RWPE1 (cell line): ENCODE data around the gene SDCCAG8.

Experiments used
- CTCF ChIA-PET: fragments of 350-600 bp; sonication (Branson Sonifier 250); formaldehyde crosslinking; extraction: SDS; loops from one replicate; lab custom pipeline; 2021; lab: Yijun Ruan, JAX
- POLR2A ChIA-PET: fragments of 400-600 bp; formaldehyde crosslinking; extraction: SDS; loops from one replicate; lab custom pipeline; 2020; ENCODE audit warnings: antibody characterized with exemption; ENCODE audit not compliant: low non-redundant PET; lab: Yijun Ruan, JAX
- DNase-seq: peaks from one replicate; pipeline ENCODE4 v3.0.0; 2012; ENCODE audit warnings: low spot score
- H3K27ac ChIP-seq: fragments of 450-650 bp; 2 replicates; pipeline ENCODE4 v1.5.1; 2017
- CTCF ChIP-seq: fragments of 450-650 bp; conservative IDR thresholded peaks from 2 replicates; pipeline ENCODE4 v1.5.1; 2017; ENCODE audit warnings: low read depth, mild to moderate bottlenecking

Gene SDCCAG8

GRCh38 chr1:243474906-243475305 is 219.1 kb downstream of the SDCCAG8 start:
- TF ChIP-seq CTCF, result no peak
- ChIA-PET CTCF (interaction anchor here (0.7 kb wide), 1 partner anchor 10 kb away, joined by 3 read pairs; no protein-coding TSS in a partner anchor), POLR2A (no interaction called here)
- DNase-seq, result no peak
- H3K27ac ChIP-seq, result peak overlapping the region; percentile 76; the same call in 1 of the 2 replicates

GRCh38 chr1:243475966-243476365 is 220.1 kb downstream of the SDCCAG8 start:
- H3K27ac ChIP-seq, result no peak overlapping the region
- POLR2A ChIA-PET, result no interaction called here
- no peak for DNase-seq
- CTCF ChIA-PET, result no interaction called here
- TF ChIP-seq CTCF, result no peak

GRCh38 chr1:243477731-243478290 is 222.0 kb downstream of the SDCCAG8 start:
- POLR2A ChIA-PET, result no interaction called here
- CTCF ChIA-PET, result no interaction called here
- no peak for DNase-seq
- H3K27ac ChIP-seq, result no peak overlapping the region
- no peak for TF ChIP-seq CTCF

DNA sequence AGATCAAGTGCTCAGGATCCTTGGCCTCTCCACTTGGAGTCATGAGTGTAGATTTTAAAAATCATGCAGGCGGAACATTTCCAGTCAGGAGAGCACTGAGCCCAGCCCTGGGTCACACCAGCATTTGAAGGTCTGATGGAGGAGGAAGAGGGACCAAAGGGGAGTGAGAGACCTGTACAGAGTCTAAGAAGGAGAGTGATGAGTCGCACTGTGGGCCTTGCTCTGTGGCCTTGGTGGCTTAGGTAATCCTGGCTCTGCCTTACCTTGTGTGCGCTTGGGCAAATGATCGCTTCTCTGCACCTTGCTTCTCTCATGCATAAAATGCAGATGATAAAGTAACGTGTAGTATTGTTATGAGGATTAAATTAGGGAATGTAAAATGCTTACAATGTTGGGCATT is 225.3 kb downstream of the SDCCAG8 start:
- ChIA-PET CTCF (no interaction called here), POLR2A (no interaction called here)

DNA sequence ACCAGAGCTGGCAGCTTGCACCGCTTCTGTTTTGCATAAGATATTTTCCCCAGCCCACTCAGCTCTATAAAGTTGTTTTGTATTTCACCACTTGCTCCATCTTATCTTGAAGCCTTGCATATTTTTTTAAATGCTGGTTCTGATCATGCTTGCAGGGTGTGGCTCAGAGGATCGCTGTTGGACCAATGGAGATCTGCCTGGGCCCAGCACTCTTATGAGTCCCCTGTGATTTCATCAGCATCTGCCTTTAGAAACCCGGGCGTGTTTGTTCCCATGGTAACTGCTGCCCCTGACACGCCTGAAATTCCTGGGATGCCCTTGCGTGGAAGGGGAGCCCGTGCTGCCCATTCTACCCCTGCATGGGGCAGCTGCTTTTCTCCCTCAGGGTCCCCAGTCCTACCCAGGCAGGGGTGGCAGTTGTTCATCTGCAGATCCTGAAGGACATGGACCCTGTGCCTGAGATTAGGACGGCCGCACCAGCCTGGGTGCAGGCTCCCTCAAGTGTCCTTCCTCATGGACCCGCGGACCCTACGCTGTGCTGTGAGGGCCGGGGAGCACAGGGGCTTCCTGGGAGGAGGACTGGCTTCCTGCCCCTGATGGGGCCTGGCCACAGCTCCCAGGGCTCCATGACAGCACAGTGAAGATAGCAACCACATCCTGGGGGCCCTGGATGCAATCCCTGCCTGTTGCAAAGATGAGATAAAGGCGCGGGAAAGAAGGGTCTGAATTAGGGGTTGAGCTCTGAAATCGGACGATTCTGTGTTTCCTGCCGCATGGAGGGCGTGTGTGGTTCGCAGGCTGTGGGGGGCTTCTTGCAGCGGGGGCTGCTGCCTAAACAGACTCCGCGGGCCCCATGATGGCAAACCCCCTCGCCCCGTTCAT is 226.5 kb downstream of the SDCCAG8 start:
- no peak for TF ChIP-seq CTCF
- CTCF ChIA-PET, result interaction anchor here (0.6 kb wide), 1 partner anchor 137 kb away, joined by 3 read pairs; no protein-coding TSS in a partner anchor
- peak overlapping the region; percentile 63 for H3K27ac ChIP-seq
- POLR2A ChIA-PET, result no interaction called here
- DNase-seq, result peak; percentile 65

More for the DNA sequence above, 225.3 kb downstream of the SDCCAG8 start:
- H3K27ac ChIP-seq, result peak overlapping the region; percentile 43
- no peak for TF ChIP-seq CTCF
- no peak for DNase-seq

GRCh38 chr1:243483071-243483771 is 227.4 kb downstream of the SDCCAG8 start:
- DNase-seq, result no peak
- no peak for TF ChIP-seq CTCF
- POLR2A ChIA-PET, result no interaction called here
- peak overlapping the region; percentile 63 for H3K27ac ChIP-seq
- CTCF ChIA-PET, result interaction anchor here (0.6 kb wide), 1 partner anchor 138 kb away, joined by 3 read pairs; no protein-coding TSS in a partner anchor
